CD4-positive, alpha-beta T cell treated with Interleukin-1 beta for 1 hour (primary cell): ENCODE data around the gene MS4A3.
"Not testable (repeated sequence)": the region's sequence is repeated elsewhere in the genome, so short reads cannot be mapped to it uniquely, and the experiment has no call there.

Source experiments
- DNase-seq, 2 donors: peaks; one replicate each; pipeline ENCODE4 v3.0.0-alpha.2; 2020 to 2022

Gene MS4A3, protein sequence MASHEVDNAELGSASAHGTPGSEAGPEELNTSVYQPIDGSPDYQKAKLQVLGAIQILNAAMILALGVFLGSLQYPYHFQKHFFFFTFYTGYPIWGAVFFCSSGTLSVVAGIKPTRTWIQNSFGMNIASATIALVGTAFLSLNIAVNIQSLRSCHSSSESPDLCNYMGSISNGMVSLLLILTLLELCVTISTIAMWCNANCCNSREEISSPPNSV

DNA sequence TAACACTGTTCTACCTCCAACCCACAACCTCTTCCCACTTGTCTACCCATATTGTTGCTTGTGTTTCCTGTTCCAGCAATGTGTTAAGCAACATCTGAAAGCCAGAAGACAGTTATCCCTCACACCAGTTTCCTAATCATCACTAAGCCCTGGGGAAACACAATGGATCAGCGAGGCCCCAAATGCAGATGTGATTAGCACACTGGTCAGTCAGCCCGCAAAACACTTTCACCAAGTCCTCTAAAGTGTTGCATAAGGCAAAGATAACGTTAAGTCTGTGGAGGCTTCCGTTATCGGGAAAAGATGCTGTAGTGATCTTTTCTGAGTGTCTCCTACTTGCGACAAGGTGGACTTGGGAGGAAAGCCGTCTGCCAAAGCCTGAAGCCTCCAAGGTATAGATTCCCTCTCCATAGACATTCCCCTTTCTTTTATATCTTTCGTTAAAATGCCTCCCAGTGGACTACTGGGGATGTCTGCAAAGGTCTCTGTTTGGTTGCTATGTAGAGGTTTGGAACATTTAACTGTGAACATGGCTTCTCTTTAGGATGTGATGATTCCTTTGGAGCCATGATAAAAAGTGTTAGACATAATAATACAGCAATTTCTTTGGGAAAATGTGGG lies at the start of gene MS4A3:
Gene MS4A3 (plus strand): TSS at position 317 of the 621 bp plus-strand sequence. CDS start 4,496 bp downstream, outside the sequence.
- DNase-seq: no peak

DNA sequence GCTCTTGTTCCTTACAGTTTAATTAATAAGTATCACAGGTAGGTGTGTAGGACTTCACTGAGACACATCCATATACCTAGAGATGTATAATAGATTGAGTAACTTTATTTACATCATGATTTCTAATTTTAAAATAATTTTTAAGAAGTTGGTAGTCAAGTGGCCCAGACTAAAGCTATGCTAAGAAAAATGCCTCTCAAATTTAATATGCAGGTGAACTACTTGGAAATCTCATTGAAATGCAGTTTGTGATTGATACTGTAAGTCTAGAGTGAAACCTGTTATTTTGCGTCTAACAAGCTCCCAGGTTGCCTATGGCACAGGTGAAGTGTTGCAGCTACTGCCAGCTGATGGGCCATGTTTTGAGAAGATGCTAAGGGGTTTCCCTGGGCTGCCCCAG lies 39.6 kb upstream of the MS4A3 start, which contains the start of gene OOSP4B:
Gene OOSP4B (plus strand): TSS at position 301 of the 400 bp plus-strand sequence.
- DNase-seq: no peak

DNA sequence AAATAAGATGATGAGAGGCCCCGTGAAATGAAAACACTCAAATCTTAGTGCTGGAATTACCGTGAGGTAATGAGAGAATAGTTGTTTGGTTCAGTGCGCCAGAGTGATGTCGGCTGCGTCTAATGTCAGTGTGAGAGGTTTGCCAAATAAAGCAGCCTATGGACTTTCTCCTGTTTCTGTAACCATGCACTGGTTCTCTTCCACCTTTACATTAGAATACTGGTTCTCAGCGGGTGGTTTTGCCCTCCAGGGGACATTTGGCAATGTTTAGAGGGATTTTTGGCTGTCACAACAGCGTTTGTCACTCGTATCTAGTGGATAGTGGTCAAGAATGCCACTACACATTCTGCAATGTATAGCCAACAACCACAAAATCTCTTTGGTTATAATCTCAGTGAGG lies 38.4 kb upstream of the MS4A3 start:
- DNase-seq: no peak

DNA sequence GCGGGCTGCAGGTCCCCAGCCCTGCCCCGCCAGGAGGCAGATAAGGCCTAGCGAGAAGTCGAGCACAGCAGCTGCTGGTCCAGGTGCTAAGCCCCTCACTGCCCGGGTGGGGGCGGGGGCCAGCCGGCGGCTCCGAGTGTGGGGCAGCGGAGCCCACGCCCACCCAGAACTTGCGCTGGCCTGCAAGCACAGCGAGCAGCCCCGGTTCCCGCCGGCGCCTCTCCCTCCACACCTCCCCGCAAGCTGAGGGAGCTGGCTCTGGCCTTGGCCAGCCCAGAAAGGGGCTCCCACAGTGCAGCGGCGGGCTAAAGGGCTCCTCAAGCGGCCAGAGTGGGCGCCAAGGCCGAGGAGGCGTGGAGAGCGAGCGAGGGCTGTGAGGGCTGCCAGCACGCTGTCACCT lies 36.1 kb upstream of the MS4A3 start:
- DNase-seq: not testable (repeated sequence)

DNA sequence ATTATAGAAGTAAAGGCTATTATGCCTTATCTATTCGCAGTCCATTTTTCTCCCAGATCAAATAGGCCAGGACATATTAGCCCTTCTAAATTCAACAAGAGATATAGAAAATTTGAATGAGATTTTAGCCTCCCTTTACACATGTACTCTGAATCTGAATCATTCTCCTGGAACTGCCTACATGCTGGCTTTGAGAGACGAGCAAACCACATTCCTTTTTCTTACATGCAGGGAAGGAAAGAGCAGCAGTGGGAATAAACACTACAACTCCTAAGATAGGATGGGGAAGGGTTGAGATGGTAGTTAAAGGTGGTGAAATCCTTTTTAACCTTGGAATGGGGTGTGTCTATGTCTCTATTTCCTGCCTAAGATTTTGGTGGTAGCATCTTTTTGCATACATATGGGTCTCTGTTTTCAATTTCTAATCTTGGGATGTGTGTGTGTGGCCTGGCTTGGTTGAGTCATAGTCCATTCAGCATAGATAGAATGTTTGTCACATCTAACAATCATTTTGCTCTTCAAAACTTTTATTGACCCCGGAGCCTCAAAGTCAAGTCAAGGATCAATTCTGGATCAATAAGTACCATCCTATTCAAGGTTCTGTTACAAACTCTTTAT lies 27.3 kb upstream of the MS4A3 start:
- DNase-seq: no peak

DNA sequence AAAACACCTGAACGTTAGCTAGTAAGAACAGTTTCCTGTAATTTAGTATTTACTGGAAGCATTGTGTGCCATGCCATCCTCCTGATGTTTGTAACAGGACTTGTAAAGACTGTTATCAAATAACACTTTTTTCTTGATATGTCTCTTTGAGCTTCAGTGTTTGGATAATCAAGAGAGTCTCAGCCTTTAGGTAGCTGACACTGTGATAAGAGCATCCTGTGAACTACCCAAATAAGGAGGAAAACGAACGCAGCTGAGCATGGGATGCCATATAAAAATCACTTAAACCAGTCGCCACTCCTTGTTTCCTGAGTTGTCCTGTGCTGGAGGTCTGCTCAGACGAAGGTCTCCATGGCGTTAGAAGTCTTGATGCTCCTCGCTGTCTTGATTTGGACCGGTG lies 16.4 kb upstream of the MS4A3 start, which contains the start of gene OOSP2:
Gene OOSP2 (plus strand): TSS at position 301 of the 400 bp plus-strand sequence. CDS start 51 bp downstream, at position 352.
- DNase-seq: no peak

DNA sequence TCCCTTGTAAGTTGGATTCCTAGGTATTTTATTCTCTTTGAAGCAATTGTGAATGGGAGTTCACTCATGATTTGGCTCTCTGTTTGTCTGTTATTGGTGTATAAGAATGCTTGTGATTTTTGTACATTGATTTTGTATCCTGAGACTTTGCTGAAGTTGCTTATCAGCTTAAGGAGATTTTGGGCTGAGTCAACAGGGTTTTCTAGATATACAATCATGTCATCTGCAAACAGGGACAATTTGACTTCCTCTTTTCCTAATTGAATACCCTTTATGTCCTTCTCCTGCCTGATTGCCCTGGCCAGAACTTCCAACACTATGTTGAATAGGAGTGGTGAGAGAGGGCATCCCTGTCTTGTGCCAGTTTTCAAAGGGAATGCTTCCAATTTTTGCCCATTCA lies 6.0 kb upstream of the MS4A3 start:
- DNase-seq: not testable (repeated sequence)

DNA sequence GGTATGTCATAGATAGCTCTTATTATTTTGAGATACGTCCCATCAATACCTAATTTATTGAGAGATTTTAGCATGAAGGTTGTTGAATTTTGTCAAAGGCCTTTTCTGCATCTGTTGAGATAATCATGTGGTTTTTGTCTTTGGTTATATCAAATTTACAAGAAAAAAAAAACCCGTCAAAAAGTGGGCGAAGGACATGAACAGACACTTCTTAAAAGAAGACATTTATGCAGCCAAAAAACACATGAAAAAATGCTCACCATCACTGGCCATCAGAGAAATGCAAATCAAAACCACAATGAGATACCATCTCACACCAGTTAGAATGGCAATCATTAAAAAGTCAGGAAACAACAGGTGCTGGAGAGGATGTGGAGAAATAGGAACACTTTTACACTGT lies 5.6 kb upstream of the MS4A3 start:
- DNase-seq: not testable (repeated sequence)

DNA sequence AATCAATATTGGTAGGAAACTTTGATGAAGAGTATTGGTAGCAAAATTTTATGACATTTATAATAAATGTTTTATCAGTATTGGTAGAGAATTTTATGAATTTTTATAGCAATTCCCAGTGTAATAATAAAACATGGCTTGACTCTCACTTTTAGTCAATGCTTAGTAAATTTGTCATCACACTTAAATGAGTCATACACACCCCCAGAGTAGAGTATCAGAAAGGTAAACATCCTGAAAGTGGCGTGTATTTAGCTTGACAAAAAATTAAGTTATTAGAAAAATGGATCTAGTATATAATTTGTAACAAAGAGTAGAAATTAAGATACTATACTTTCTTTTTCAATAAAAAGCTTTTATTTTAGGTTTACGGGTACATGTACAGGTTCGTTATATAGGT lies 2.6 kb downstream of the MS4A3 start:
- no peak for DNase-seq

DNA sequence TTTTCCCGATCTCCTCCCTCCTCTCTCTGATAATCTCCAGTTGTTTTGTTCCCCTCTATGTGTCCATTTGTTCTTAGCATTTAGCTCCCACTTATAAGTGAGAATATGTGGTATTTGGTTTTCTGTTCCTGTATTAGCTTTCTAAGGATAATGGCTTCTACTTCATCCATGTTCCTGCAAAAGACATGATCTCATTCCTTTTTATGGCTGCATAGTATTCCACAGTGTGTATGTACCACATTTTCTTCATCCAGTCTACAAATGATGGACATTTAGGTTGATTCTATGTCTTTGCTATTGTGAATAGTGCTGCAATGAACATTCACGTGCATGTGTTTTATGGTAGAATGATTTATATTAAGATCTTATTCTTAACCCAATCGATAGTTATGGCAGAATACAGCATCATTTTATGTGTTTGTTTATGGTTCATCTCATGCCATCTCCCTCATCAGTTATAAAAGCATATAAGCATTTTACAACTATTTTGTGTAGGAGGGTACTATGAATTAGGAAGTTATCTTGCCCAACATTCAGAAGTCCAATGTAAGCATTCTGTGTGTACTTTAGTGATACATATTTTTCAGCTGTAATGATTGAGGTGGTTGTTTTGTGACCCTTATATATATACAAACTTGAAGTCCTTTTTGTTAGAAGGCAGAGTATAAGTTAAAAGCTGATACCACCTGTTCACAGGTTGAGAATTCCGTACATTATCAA lies 3.2 kb downstream of the MS4A3 start:
- no peak for DNase-seq

DNA sequence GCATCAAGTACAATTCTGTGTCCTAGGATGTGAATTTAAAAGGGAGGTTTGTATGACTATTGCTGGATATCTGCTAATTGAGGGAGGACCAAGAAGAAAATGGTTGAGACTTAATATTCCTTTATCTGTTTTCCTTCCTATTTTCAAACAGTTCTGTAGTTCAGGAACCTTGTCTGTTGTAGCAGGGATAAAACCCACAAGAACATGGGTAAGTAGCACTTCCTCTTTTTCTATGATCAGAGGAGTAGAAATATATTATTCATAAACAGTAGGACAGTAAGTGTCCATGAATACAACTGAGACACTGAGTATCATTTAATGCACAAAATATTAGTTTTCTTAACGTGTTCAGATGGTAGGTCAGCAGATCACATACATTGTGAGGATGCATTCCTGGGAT lies 7.6 kb downstream of the MS4A3 start:
- DNase-seq: no peak

DNA sequence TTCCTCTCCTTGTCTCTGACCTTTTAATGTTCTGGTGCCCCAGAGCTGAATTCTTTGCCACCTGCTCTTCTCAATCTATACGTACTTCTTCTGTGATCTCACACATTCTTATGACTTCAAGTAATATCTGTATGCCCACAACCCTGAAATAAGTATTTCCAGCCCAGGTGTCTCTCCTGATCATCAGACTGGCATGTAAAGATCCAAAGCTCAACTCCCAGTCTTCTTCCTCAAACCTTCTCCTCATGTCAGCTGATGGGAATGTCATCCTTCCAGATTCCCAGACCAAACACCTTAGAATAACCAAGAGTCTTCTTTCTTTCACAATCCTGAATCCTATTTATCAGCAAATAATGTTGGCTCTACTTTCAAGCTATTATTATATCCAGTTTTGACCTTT lies 9.3 kb downstream of the MS4A3 start:
- no peak for DNase-seq

DNA sequence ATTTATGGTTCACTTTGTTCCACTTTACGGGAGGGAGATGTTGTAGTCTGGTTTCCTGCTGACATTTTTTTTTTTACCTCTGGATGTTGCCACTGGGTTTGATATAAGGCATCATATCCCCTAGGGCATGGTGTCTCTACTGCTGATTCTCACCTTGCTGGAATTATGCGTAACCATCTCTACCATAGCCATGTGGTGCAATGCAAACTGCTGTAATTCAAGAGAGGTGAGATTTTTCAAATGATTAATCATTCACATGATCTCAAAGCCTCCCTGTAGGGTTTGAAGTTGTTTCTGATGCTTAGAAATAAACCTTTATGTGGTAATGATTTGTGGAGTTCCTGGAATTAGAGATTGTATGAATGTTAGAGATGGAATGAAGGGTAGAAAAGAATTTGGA lies 13.0 kb downstream of the MS4A3 start:
- DNase-seq: no peak

DNA sequence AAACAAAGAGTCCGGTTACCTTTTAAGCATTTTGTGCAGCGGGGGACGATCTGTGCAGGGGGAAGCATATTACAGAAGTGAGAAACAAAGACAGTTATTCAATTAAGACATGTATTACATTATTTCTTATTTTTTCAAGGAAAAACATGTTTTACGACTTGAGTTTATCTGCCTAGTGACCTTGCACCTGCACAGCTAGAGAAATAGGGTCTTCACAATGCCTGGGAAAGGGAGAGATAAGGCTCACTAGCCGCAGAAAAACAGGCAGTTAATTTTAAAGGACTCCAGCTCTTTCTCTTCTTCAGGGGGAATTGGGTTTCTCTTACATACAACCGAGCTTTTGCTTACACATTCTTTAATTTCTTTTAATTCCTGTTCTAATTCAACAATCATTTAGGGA lies 15.2 kb downstream of the MS4A3 start:
- DNase-seq: not testable (repeated sequence)

DNA sequence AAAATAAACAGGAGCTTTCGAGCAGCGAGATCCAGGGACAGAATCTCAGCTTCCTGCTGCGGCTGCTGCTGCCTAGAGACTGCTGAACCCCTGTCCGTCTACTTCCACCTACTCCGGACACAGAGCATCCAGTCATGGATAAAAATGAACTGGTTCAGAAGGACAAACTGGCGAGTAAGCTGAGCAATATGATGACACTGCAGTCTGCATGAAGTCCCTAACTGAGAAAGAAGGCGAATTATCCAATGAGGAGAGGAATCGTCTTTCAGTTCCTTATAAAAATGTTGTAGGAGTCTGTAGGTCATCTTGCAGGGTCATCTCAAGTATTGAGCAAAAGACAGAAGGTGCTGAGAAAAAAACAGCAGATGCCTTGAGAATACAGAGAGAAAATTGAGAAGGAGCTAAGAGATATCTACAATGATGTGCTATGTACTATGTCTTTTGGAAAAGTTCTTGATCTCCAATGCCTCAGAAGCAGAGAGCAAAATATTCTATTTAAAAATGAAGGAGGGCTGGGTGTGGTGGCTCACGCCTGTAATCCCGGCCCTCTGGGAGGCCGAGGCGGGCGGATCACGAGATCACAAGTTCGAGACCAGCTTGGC lies 20.9 kb downstream of the MS4A3 start:
- DNase-seq: no peak

DNA sequence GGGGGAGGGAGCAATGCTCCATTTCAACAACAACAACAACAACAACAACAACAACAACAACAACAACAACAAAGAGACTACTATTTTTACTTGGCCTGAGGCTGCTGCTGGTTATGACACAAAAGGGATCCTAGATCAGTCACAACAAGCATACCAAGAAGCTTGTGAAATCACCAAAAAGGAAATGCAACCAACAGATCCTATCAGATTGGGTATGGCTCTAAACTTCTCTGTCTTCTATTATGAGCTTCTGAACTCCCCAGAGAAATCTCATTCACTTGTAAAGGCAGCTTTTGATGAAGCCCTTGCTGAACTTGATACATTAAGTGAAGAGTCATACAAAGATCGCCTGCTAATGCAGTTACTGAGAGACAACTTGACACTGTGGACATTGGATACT lies 21.5 kb downstream of the MS4A3 start:
- no peak for DNase-seq

DNA sequence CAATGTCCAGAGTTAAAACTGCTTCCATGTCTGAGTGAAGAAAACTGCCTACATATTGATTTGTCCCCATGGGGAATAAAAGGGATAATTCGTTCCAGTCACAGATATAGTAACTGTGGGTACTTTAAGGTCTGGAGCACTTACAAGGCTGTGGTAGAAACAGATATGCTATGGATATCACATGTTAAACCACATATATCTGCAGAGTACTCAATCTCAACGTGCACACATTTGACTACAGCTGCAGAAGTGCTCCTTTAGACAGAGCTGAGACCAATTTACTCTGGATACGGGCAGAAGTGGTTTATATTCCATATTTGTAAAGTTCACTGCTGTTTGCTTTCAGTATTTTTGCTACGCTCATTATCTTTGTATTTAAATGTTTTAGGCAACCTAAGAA lies 22.3 kb downstream of the MS4A3 start:
- no peak for DNase-seq

DNA sequence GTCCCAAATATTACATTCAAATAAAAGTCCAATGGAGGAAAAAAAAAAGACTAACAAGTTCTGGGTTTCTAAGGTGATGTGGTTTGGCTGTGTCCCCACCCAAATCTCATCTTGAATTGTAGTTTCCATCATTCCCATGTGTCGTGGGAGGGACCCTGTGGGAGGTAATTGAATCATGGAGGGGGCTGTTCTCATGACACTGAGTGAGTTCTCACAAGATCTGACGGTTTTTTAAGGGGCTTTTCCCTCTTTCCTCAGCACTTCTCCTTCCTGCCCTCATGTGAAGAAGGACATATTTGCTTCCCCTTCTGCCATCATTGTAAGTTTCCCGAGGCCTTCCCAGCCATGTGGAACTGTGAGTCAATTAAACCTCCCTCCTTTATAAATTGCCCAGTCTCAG lies 24.1 kb downstream of the MS4A3 start:
- no peak for DNase-seq

DNA sequence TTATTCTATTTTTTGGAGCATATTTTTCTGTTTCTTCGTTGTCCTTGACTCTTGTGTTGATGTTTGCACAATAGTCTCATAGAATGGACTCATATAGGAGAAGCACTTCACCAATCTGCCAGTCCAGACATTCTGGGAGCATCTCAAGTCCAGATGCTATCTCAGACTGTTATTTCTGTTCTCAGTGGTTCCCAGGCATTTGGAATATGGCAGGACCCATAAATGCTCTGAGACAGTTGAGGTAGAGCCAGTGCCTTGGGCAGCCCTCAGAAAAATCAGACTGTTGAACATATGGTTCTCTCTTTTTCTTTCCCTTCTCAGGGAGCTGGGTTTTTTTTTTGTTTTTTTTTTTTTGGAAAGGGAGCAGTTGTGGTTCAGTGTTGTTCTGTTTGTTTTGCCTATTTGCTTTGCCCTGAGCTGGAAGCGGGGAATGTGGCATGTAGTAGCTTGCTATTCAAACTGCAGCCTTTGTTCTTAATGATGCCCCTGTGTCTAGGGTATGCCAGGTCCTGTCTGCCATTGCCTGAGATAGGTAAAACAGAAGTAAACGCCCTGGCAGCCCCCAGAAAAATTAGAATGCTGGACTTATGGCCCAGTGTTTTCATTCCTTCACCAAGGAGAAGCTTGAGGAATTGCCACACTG lies 28.3 kb downstream of the MS4A3 start:
- DNase-seq: no peak

DNA sequence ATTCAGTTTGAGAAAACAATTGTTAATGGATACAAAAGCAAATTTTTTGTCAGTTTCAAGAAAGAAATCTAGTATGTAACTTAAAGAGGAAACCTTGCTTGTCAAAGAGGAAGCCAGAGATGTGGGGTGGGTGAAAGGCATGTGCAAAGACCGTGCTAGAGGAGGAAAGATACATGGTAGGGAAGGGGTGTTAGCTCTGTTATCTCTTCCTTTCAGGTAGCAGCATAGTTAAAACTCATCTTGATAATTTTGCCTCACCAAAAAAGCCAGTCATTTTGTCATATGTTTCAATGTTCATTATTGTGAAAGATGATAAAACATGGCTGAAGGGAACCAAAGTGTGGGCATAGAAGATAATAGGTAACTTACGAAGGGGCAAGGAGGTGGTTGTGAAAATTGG lies 29.4 kb downstream of the MS4A3 start:
- no peak for DNase-seq

DNA sequence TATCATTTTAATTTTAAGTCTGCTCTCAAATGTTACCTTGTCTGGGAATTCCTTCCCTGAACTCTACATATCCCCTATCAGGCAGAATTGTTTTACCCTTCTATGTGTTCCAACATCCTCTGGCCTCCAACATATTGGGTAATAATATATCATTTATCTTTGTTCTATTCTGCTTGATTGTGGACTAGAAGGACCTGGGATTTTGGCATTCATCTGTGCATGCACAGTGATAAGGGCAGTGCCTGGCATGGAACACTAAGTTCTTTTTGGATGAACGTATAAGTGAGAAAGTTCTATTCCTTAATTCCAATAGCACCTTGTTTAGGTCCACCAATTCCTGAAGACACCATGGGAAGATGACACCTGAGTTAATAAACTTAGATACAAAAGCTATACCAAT lies 30.8 kb downstream of the MS4A3 start:
- no peak for DNase-seq

DNA sequence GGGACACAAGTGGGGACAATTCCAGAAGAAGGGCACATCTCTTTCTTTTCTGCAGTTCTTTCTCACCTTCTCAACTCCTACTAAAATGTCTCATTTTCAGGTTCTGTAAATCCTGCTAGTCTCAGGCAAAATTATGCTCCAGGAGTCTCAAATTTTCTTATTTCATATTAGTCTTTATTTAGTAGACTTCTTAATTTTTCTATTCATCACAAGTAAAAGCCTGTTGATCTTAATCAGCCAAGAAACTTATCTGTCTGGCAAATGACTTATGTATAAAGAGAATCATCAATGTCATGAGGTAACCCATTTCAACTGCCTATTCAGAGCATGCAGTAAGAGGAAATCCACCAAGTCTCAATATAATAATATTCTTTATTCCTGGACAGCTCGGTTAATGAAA lies 31.9 kb downstream of the MS4A3 start, which contains the start of gene MS4A2:
Gene MS4A2 (plus strand): TSS at position 301 of the 400 bp plus-strand sequence. CDS start 102 bp downstream, outside the sequence.
- no peak for DNase-seq
